Measurements from ENCODE around the gene NUDT13.

- TF ChIP-seq CTCF (IDR thresholded peaks at IDR 0.05): no peak
- TF ChIP-seq POLR2A (IDR thresholded peaks at IDR 0.05): no peak
These were observed 26.0 kb upstream of the NUDT13 start for GRCh38 chr10:73084209-73084608.
